ENCODE data around the gene ANKDD1B.

ANKDD1B gene

GRCh38 chr5:75707911-75708509, 96.8 kb downstream of the ANKDD1B start:
- no peak for DNase-seq

GRCh38 chr5:75710637-75711036, 99.4 kb downstream of the ANKDD1B start:
- no peak for DNase-seq

GRCh38 chr5:75711151-75711550, 99.9 kb downstream of the ANKDD1B start:
- no peak for DNase-seq

GRCh38 chr5:75712091-75712490, 100.8 kb downstream of the ANKDD1B start:
- DNase-seq, result no peak

- no peak for DNase-seq
Measured at GRCh38 chr5:75716715-75717081, 105.4 kb downstream of the ANKDD1B start.

- DNase-seq, result peak; percentile 97
Measured at GRCh38 chr5:75717082-75717922, 106.0 kb downstream of the ANKDD1B start, which contains the start of gene POC5. TSS of gene POC5 (minus strand) at chr5:75717437. CDS start at chr5:75712937, 4,500 bp downstream.

- DNase-seq, result no peak
Measured at GRCh38 chr5:75720882-75721281, 109.6 kb downstream of the ANKDD1B start.
